ENCODE data around the gene MMP24OS. TPM values are rescaled to one million over a fixed set of nuclear protein-coding genes. Genes with fewer than 3 reads are reported as not detected.

MMP24OS gene
- total and polyA plus RNA-seq, 10 of the 15 experiments (the other 5 are each of a cell fraction or from before 2014, with no cell fraction given): 2.0 to 30.9 (median 10.9) TPM

GRCh38 chr20:35238170-35238569, 39.8 kb downstream of the MMP24OS start:
- ChIA-PET SMC1A (ENCODE audit: uncharacterized antibody, unreplicated experiment) (interaction anchor here (1.4 kb wide), 1 partner anchor 16 kb away, joined by 4 read pairs; no protein-coding TSS in a partner anchor), POLR2A (no interaction called here), CTCF (no interaction called here), RAD21 (ENCODE audit: unreplicated experiment) (no interaction called here)
- Histone ChIP-seq H3K4me3 (no peak overlapping the region), H3K27me3 (replicated peaks in 1 of 2; ENCODE audit: control insufficient read depth in 2 of 2, insufficient read depth in 2 of 2, low read length in 1 of 2) (no peaks in the 10 kb centered on the region), H3K9ac (ENCODE audit: control insufficient read depth, insufficient read depth, low read length) (no peak overlapping the region), H3K36me3 (ENCODE audit: control insufficient read depth in 2 of 2, insufficient read depth in 2 of 2, low read length in 1 of 2) (no peaks in the 10 kb centered on the region), H3K4me2 (ENCODE audit: control insufficient read depth, insufficient read depth) (no peak overlapping the region), H4K20me1 (ENCODE audit: control insufficient read depth, insufficient read depth) (no peaks in the 10 kb centered on the region), H3K4me1 (ENCODE audit: control insufficient read depth, insufficient read depth, low read length) (no peaks in the 10 kb centered on the region), H2AFZ (ENCODE audit: control insufficient read depth, low read depth, low read length) (no peak overlapping the region), H3K9me3 (replicated peaks; ENCODE audit: control insufficient read depth, insufficient read depth, low read length) (no peaks in the 10 kb centered on the region), H3K79me2 (ENCODE audit: control insufficient read depth, insufficient read depth, low read length) (no peaks in the 10 kb centered on the region), H3K27ac (ENCODE audit: control insufficient read depth, insufficient read depth) (no peak overlapping the region)
- BruUV-seq (replicated peaks): no TSS peak
- ATAC-seq (no peak), FAIRE-seq (no peak), DNase-seq (ENCODE audit: low read depth, low spot score) (no peak)
- 40% methylated on average over 4 of the region's 4 CpGs for WGBS (ENCODE audit: insufficient coverage, insufficient replicate concordance, low lambda C conversion rate, missing lambda C conversion rate)
- in situ Hi-C loops (cut with MboI) (no loop called here), intact Hi-C loops (cut with micrococcal nuclease; ENCODE audit: unreplicated experiment) (no loop called here)
- TF ChIP-seq CUX1 (IDR thresholded peaks at IDR 0.05; ENCODE audit: insufficient replicate concordance, low read depth, low read length) (no peak), GATAD2B (conservative IDR thresholded peaks at IDR 0.05; ENCODE audit: low read depth) (no peak), EZH2 (IDR thresholded peaks at IDR 0.05; ENCODE audit: borderline replicate concordance, control insufficient read depth, low read depth, low read length) (no peak), E2F8 (IDR thresholded peaks at IDR 0.05; ENCODE audit: low read depth, partially characterized antibody) (no peak), HDGF (IDR thresholded peaks at IDR 0.05) (no peak), RELA (IDR thresholded peaks at IDR 0.05; ENCODE audit: borderline replicate concordance, partially characterized antibody) (no peak), MTA2 (IDR thresholded peaks at IDR 0.05; ENCODE audit: low read depth) (no peak), ZNF384 (IDR thresholded peaks at IDR 0.05; ENCODE audit: borderline replicate concordance, low read depth, low read length) (no peak), PRDM15 (CRISPR knock-in tag; IDR thresholded peaks at IDR 0.05) (no peak), ATF3 (IDR thresholded peaks at IDR 0.05; ENCODE audit: borderline replicate concordance, extremely low read depth, low read depth, low read length) (no peak), POLR2A (IDR thresholded peaks at IDR 0.05; ENCODE audit: low read depth, low read length) (no peak), DPF2 (IDR thresholded peaks at IDR 0.05) (no peak)
